Measurements from ENCODE around the gene C1QTNF12. TPM values are rescaled to one million over a fixed set of nuclear protein-coding genes. Genes with fewer than 3 reads are reported as not detected.

The C1QTNF12 gene
- total RNA-seq, 1 experiment from 2014 or later, result 4.4 TPM

DNA sequence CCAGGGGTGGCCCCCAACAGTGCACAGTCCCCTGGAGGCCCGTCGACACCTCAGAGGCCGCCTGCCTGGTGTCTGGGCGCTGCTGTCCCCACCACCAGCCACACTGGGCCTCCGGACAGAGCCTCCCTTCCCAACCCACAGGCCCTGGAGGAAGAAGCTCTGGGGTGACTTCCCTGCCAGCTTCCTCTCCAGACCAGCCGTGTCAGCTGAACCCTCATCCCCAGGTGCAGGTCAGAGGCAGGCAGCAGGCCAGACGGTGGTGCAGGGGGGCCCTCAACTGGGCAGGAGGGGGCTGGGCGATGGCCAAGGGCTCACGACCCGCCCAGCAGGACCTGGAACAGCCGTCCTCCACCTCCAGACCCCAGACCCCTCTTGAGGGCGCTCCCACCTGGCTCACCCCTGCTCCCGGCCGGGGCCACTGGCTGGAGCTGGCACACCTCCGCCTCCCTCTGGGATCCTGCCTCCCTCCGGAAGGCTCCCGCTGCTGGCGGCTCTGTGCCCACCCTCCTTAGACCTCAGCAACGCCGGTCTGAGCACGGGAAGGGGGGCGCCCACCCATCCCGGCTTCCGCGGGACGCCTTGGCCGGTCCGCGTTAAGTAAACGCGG lies 40.6 kb downstream of the C1QTNF12 start:
- DNase-seq (ENCODE audit: low spot score), result no peak
- Histone ChIP-seq H3K27me3 (replicated peaks; ENCODE audit: insufficient read depth, low read depth, low read length, poor library complexity) (no peaks in the 10 kb centered on the region), H3K9me3 (ENCODE audit: low read depth, low read length, poor library complexity, severe bottlenecking) (no peaks in the 10 kb centered on the region), H3K27ac (ENCODE audit: low read depth, low read length, poor library complexity, severe bottlenecking) (no peak overlapping the region), H3K4me1 (ENCODE audit: insufficient read depth, low read length, poor library complexity, severe bottlenecking) (peaks cover 6% of the 10 kb centered on the region), H3K36me3 (ENCODE audit: insufficient read depth, low read length, poor library complexity, severe bottlenecking) (no peaks in the 10 kb centered on the region), H3K4me3 (ENCODE audit: low read depth, low read length, poor library complexity, severe bottlenecking) (no peak overlapping the region)
- intact Hi-C loops (cut with micrococcal nuclease; ENCODE audit: unreplicated experiment), result no loop called here
- no TSS peak for BruUV-seq (replicated peaks)
- TF ChIP-seq, protein P1, sequence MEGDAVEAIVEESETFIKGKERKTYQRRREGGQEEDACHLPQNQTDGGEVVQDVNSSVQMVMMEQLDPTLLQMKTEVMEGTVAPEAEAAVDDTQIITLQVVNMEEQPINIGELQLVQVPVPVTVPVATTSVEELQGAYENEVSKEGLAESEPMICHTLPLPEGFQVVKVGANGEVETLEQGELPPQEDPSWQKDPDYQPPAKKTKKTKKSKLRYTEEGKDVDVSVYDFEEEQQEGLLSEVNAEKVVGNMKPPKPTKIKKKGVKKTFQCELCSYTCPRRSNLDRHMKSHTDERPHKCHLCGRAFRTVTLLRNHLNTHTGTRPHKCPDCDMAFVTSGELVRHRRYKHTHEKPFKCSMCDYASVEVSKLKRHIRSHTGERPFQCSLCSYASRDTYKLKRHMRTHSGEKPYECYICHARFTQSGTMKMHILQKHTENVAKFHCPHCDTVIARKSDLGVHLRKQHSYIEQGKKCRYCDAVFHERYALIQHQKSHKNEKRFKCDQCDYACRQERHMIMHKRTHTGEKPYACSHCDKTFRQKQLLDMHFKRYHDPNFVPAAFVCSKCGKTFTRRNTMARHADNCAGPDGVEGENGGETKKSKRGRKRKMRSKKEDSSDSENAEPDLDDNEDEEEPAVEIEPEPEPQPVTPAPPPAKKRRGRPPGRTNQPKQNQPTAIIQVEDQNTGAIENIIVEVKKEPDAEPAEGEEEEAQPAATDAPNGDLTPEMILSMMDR (conservative IDR thresholded peaks at IDR 0.05; ENCODE audit: low read depth, low read length), result no peak
- no peak for TF ChIP-seq EZH2 (IDR thresholded peaks at IDR 0.05; ENCODE audit: borderline replicate concordance, low read depth, low read length, poor library complexity, severe bottlenecking)
- CTCF ChIA-PET, result no interaction called here
- POLR2A ChIA-PET (ENCODE audit: low non-redundant PET), result no interaction called here

DNA sequence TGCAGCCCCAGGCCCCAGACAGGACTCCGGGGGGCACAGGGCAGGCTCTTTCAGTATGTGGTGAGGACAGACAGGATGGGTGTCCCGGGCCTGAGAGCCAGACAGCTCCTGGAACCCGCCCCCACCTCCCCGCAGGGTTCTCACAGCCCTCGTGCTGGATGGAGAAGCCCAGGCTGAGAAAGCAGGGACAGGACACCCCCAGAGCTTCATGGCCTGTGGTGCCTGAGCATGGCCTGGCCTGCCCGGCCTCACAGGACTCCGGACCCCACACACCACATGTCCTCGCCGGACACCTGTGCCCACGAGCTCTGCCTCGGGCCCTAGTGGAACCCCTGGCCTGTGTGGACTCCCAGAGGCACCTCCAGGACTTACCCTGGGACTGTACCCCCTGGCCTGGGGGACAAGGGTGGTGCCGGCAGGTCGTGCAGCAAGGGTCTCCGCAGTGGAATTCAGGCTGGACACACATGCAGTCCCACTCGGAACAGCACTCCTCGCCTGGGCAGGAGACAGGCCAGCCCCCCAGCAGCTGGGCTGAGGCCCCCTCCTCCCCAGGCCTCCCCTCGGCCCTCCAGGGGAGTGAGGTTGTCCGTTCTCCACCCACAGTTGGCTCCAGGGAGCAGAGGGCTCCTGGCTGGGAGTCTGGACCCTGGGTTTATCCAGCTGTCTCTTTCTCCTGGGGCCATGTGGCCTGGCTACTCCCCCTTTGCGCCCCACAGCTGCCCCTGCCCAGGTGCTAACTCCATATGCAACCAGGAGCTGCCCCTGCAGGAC lies 41.3 kb downstream of the C1QTNF12 start:
- Histone ChIP-seq H3K4me1 (ENCODE audit: insufficient read depth, low read length, poor library complexity, severe bottlenecking) (peaks cover 6% of the 10 kb centered on the region), H3K4me3 (ENCODE audit: low read depth, low read length, poor library complexity, severe bottlenecking) (no peak overlapping the region), H3K36me3 (ENCODE audit: insufficient read depth, low read length, poor library complexity, severe bottlenecking) (no peaks in the 10 kb centered on the region), H3K9me3 (ENCODE audit: low read depth, low read length, poor library complexity, severe bottlenecking) (no peaks in the 10 kb centered on the region), H3K27ac (ENCODE audit: low read depth, low read length, poor library complexity, severe bottlenecking) (no peak overlapping the region), H3K27me3 (replicated peaks; ENCODE audit: insufficient read depth, low read depth, low read length, poor library complexity) (no peaks in the 10 kb centered on the region)
- no peak for DNase-seq (ENCODE audit: low spot score)
- no peak for TF ChIP-seq EZH2 (IDR thresholded peaks at IDR 0.05; ENCODE audit: borderline replicate concordance, low read depth, low read length, poor library complexity, severe bottlenecking)
- TF ChIP-seq, protein P1 (conservative IDR thresholded peaks at IDR 0.05; ENCODE audit: low read depth, low read length), result no peak
- ChIA-PET POLR2A (ENCODE audit: low non-redundant PET) (no interaction called here), CTCF (no interaction called here)
- BruUV-seq (replicated peaks), result no TSS peak
- intact Hi-C loops (cut with micrococcal nuclease; ENCODE audit: unreplicated experiment), result no loop called here

DNA sequence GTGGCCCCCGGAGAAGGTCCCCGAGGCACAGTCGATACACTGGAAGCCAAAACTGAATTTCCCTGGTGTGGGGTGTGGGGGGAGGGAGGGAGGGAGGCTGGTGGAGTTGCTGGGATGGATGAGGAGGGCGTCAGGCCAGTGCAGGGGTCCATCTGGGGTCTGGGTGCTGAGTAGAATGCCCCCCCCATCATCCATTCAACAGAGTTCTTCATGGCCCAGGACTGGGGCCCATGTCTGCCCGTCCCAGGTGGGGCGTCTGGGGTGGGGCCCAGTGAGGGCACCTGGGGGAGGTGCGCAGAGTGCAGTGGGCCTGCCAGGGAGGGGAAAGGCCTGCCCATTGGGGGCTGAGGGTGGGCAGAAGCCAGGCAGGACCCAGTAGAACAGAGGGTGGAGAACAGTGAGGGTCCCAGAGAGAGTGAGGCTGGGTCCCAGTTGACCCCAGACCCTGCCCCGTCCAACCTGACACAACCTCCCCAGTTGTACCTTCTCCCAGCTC lies 42.0 kb downstream of the C1QTNF12 start:
- Histone ChIP-seq H3K4me1 (ENCODE audit: insufficient read depth, low read length, poor library complexity, severe bottlenecking) (peaks cover 6% of the 10 kb centered on the region), H3K36me3 (ENCODE audit: insufficient read depth, low read length, poor library complexity, severe bottlenecking) (no peaks in the 10 kb centered on the region), H3K27ac (ENCODE audit: low read depth, low read length, poor library complexity, severe bottlenecking) (no peak overlapping the region), H3K9me3 (ENCODE audit: low read depth, low read length, poor library complexity, severe bottlenecking) (no peaks in the 10 kb centered on the region), H3K4me3 (ENCODE audit: low read depth, low read length, poor library complexity, severe bottlenecking) (no peak overlapping the region), H3K27me3 (replicated peaks; ENCODE audit: insufficient read depth, low read depth, low read length, poor library complexity) (no peaks in the 10 kb centered on the region)
- BruUV-seq (replicated peaks), result no TSS peak
- intact Hi-C loops (cut with micrococcal nuclease; ENCODE audit: unreplicated experiment), result no loop called here
- TF ChIP-seq EZH2 (IDR thresholded peaks at IDR 0.05; ENCODE audit: borderline replicate concordance, low read depth, low read length, poor library complexity, severe bottlenecking), result no peak
- TF ChIP-seq, protein P1 (conservative IDR thresholded peaks at IDR 0.05; ENCODE audit: low read depth, low read length), result no peak
- DNase-seq (ENCODE audit: low spot score), result no peak
- ChIA-PET CTCF (no interaction called here), POLR2A (ENCODE audit: low non-redundant PET) (no interaction called here)

Measured in A673 (cell line).